Upper lobe of left lung (tissue), 6 donors: Measurements from ENCODE around the gene BNC2. TPM values are rescaled to one million over a fixed set of nuclear protein-coding genes. Genes with fewer than 3 reads are reported as not detected.

ENCODE experiments used
- ATAC-seq, 2 donors: fragments of 200-7000 bp; cut with Tn5 transposase; one replicate each; pipeline ENCODE4 v1.9.1; 2022; ENCODE audit warnings: mild to moderate bottlenecking in 2 of 2, moderate library complexity in 2 of 2; ENCODE audit not compliant: low FRiP score in 2 of 2
- DNase-seq, 2 donors: peaks; one replicate each; pipeline ENCODE4 v3.0.0-alpha.2; 2019 to 2020
- H3K27ac ChIP-seq, 4 donors: fragments of 200-600 bp; sonication (generic); one replicate each; pipeline ENCODE4 v1.5.1; 2016 to 2019
- H3K27me3 ChIP-seq, 4 donors: fragments of 200-600 bp; sonication (generic); one replicate each; pipeline ENCODE4 v1.5.1; 2017 to 2019
- H3K36me3 ChIP-seq, 4 donors: fragments of 200-600 bp; sonication (generic); one replicate each; pipeline ENCODE4 v1.5.1; 2016 to 2019
- H3K4me1 ChIP-seq, 4 donors: fragments of 200-600 bp; sonication (generic); one replicate each; pipeline ENCODE4 v1.5.1; 2018 to 2019
- H3K4me3 ChIP-seq, 4 donors: fragments of 200-600 bp; sonication (generic); one replicate each; pipeline ENCODE4 v1.5.1; 2017 to 2019; ENCODE audit warnings: mild to moderate bottlenecking in 2 of 4, moderate library complexity in 1 of 4
- H3K9me3 ChIP-seq, 4 donors: fragments of 200-600 bp; sonication (generic); one replicate each; pipeline ENCODE4 v1.5.1; 2018 to 2019
- CTCF ChIP-seq, 6 experiments: fragments of 450-650 bp in 4 of 6; fragments of 200-600 bp in 2 of 6; sonication (generic) in 2 of 6; IDR thresholded peaks; one replicate each; pipeline ENCODE4 v1.5.1; 2016 to 2019; ENCODE audit warnings: antibody characterized with exemption in 6 of 6
- EP300 ChIP-seq, 4 donors: sonication (generic); formaldehyde crosslinking; IDR thresholded peaks; one replicate each; pipeline ENCODE4 v1.5.1; 2017; ENCODE audit warnings: antibody characterized with exemption in 4 of 4, control low read depth in 2 of 4
- POLR2A ChIP-seq, 4 donors: fragments of 450-650 bp; IDR thresholded peaks; one replicate each; pipeline ENCODE4 v1.5.1; 2016 to 2017; ENCODE audit warnings: antibody characterized with exemption in 4 of 4, mild to moderate bottlenecking in 2 of 4
- POLR2AphosphoS5 ChIP-seq, 2 donors: sonication (generic); formaldehyde crosslinking; IDR thresholded peaks; one replicate each; pipeline ENCODE4 v1.5.1; 2017; ENCODE audit warnings: antibody characterized with exemption in 2 of 2
- WGBS, 2 donors: methylation state at CpG; one replicate each; pipeline ENCODE4 v1.1.5; 2017 to 2018; 5-methylcytosine and 5-hydroxymethylcytosine counted together
- total RNA-seq, 6 donors: library from RNA; depleted of rRNA in 4 of 6; stranded (reverse); fragments of >200 nt in 4 of 6; gene quantifications; one replicate each; pipeline versions ENCODE4 v1.1.0 to v1.2.1, GENCODE V29; 2016 to 2021
- donor health status: DM: no; HTN: no; CAD: no; lungs with moderate emphysema.
- donor health status: DM: no; HTN: yes; CAD: no; lungs with severe emphysema.

Gene BNC2
- total RNA-seq, 6 donors from 2014 or later: 4.6 to 21.7 (median 10.7) TPM

- ATAC-seq (no peak), DNase-seq (no peak)
- 82% methylated on average over 6 of the region's 6 CpGs for WGBS, 2 donors
- Histone ChIP-seq H3K36me3 (no peaks in the 10 kb centered on the region), H3K9me3 (no peaks in the 10 kb centered on the region), H3K4me1 (no peaks in the 10 kb centered on the region), H3K27ac (no peak overlapping the region), H3K27me3 (no peaks in the 10 kb centered on the region), H3K4me3 (no peak overlapping the region)
- TF ChIP-seq EP300 (IDR thresholded peaks at IDR 0.05) (no peak), POLR2AphosphoS5 (IDR thresholded peaks at IDR 0.05) (no peak), POLR2A (IDR thresholded peaks at IDR 0.05) (no peak)
Measured at GRCh38 chr9:16459421-16460148, 410.9 kb downstream of the BNC2 start.

DNA sequence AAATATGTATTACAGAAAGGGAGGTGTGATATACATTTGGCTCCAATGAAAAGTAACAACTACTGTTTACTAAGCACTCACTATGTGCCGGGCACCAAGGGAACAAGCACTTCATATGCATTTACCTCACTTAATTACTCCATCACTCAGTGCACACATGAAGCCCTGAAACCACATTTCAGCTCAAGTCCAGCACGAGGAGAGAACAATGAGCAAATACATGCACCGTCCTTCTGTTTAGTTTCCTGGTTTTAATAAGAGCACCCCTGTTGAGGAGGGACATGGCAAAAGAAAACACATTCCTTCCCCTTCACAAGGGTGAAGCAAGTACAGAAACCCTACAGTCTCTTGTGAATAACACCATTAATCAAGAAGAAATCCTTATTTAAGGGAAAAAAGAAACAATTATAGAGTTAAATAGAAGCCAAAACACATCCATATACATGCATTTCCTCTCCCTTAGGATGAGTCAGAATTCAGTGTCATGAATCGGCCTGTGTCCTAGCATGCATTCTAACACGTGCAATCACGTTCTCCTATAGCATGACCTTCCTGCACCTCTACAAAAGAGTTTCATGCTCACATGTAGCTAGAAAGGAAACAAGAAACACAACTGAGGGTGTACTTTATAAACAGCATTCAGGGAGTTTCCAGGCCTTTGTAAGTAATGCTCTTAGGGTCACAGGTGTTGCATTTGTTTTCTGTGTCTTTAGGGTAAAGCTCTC, 411.6 kb downstream of the BNC2 start:
- Histone ChIP-seq H3K36me3 (no peaks in the 10 kb centered on the region), H3K9me3 (no peaks in the 10 kb centered on the region), H3K4me1 (no peaks in the 10 kb centered on the region), H3K4me3 (no peak overlapping the region), H3K27ac (no peak overlapping the region), H3K27me3 (no peaks in the 10 kb centered on the region)
- 43 to 71% methylated on average over 6 of the region's 6 CpGs for WGBS, 2 donors
- no peak for ATAC-seq
- no peak for DNase-seq
- TF ChIP-seq EP300 (IDR thresholded peaks at IDR 0.05) (no peak), POLR2A (IDR thresholded peaks at IDR 0.05) (no peak), CTCF (IDR thresholded peaks at IDR 0.05) (no peak), POLR2AphosphoS5 (IDR thresholded peaks at IDR 0.05) (no peak)

GRCh38 chr9:16455842-16456241, 414.6 kb downstream of the BNC2 start:
- Histone ChIP-seq H3K9me3 (no peaks in the 10 kb centered on the region), H3K36me3 (no peaks in the 10 kb centered on the region), H3K4me1 (no peaks in the 10 kb centered on the region), H3K27ac (no peak overlapping the region), H3K27me3 (no peaks in the 10 kb centered on the region), H3K4me3 (no peak overlapping the region)
- TF ChIP-seq POLR2A (IDR thresholded peaks at IDR 0.05) (no peak), POLR2AphosphoS5 (IDR thresholded peaks at IDR 0.05) (no peak), CTCF (IDR thresholded peaks at IDR 0.05) (no peak), EP300 (IDR thresholded peaks at IDR 0.05) (no peak)
- ATAC-seq (no peak), DNase-seq (no peak)

GRCh38 chr9:16453390-16453789, 417.1 kb downstream of the BNC2 start:
- TF ChIP-seq EP300 (IDR thresholded peaks at IDR 0.05): no peak
- TF ChIP-seq POLR2A (IDR thresholded peaks at IDR 0.05): no peak
- TF ChIP-seq CTCF (IDR thresholded peaks at IDR 0.05): no peak
- no peak for TF ChIP-seq POLR2AphosphoS5 (IDR thresholded peaks at IDR 0.05)
- H3K9me3 ChIP-seq: no peaks in the 10 kb centered on the region
- no peaks in the 10 kb centered on the region for H3K4me1 ChIP-seq
- H3K27ac ChIP-seq: no peak overlapping the region
- 66 to 70% methylated on average over 3 of the region's 3 CpGs for WGBS, 2 donors
- ATAC-seq (no peak), DNase-seq (no peak)
- no peaks in the 10 kb centered on the region for H3K27me3 ChIP-seq
- no peak overlapping the region for H3K4me3 ChIP-seq
- no peaks in the 10 kb centered on the region for H3K36me3 ChIP-seq

DNA sequence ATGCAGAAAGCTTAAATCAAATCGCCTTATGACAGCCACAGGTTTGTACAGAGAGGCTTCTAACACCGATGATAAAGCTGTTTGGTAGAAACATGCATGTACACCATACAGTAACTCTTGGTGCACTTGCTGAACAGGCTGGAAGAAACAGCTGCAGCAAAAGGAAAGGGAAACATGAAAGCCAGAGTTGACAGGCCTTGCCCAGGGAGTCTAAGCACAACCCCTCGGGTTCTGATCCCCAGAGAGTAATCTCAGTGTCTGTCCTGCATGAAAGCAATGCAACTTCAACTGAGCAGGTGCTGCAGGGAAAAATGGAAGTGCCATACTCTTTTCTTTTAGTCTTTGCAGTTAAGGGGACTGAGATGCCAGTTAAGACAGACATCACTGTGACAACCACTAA, 419.9 kb downstream of the BNC2 start:
- Histone ChIP-seq H3K4me3 (no peak overlapping the region), H3K27ac (no peak overlapping the region), H3K36me3 (no peaks in the 10 kb centered on the region), H3K4me1 (no peaks in the 10 kb centered on the region), H3K27me3 (no peaks in the 10 kb centered on the region), H3K9me3 (no peaks in the 10 kb centered on the region)
- no peak for TF ChIP-seq EP300 (IDR thresholded peaks at IDR 0.05)
- no peak for TF ChIP-seq POLR2A (IDR thresholded peaks at IDR 0.05)
- TF ChIP-seq CTCF (IDR thresholded peaks at IDR 0.05): no peak
- TF ChIP-seq POLR2AphosphoS5 (IDR thresholded peaks at IDR 0.05): no peak
- DNase-seq (no peak), ATAC-seq (no peak)
- 85 to 98% methylated on average over 3 of the region's 3 CpGs for WGBS, 2 donors
